C4-2B (cell line): ENCODE measurements around the gene P3R3URF.

ENCODE experiments used
- H3K27ac ChIP-seq: fragments of 450-650 bp; 2 replicates; pipeline ENCODE4 v1.5.1; 2017
- CTCF ChIP-seq: fragments of 450-650 bp; conservative IDR thresholded peaks from 2 replicates; pipeline ENCODE4 v1.5.1; 2017; ENCODE audit warnings: mild to moderate bottlenecking
- ZFX ChIP-seq: fragments of 450-650 bp; IDR thresholded peaks from 2 replicates; pipeline ENCODE4 v1.6.1; 2017

P3R3URF gene

GRCh38 chr1:46171871-46172270 lies 4.4 kb downstream of the P3R3URF start:
- no peak for TF ChIP-seq CTCF
- no peak for TF ChIP-seq ZFX
- peak overlapping the region; percentile 88 for H3K27ac ChIP-seq

GRCh38 chr1:46171351-46171750 lies 4.9 kb downstream of the P3R3URF start:
- TF ChIP-seq CTCF (no peak), ZFX (no peak)
- H3K27ac ChIP-seq = peak overlapping the region; percentile 88

GRCh38 chr1:46169811-46170454 lies 6.4 kb downstream of the P3R3URF start:
- peak overlapping the region; percentile 88; the same call in 1 of the 2 replicates for H3K27ac ChIP-seq
- TF ChIP-seq ZFX (no peak), CTCF (no peak)

GRCh38 chr1:46168477-46168876 lies 7.8 kb downstream of the P3R3URF start:
- no peak for TF ChIP-seq ZFX
- TF ChIP-seq CTCF = no peak
- no peak overlapping the region for H3K27ac ChIP-seq

GRCh38 chr1:46166521-46167462 lies 9.5 kb downstream of the P3R3URF start:
- TF ChIP-seq ZFX = no peak
- no peak for TF ChIP-seq CTCF
- no peak overlapping the region for H3K27ac ChIP-seq

- TF ChIP-seq ZFX = no peak
- no peak for TF ChIP-seq CTCF
- H3K27ac ChIP-seq = no peak overlapping the region
Measured at GRCh38 chr1:46160212-46160611, 16.1 kb downstream of the P3R3URF start.

GRCh38 chr1:46159516-46159915 lies 16.8 kb downstream of the P3R3URF start:
- no peak overlapping the region for H3K27ac ChIP-seq
- TF ChIP-seq CTCF = no peak
- TF ChIP-seq ZFX = no peak
